Activated CD4-positive, alpha-beta T cell treated with anti-CD3 and anti-CD28 coated beads, Interleukin-2, amount 50 U/mL, for 1 hour (primary cell): ENCODE results near the gene RAB4B.
A peak's percentile ranks its signal among the peaks of the same experiment; 100 is the strongest.
"Not testable (repeated sequence)": the region's sequence is repeated elsewhere in the genome, so short reads cannot be mapped to it uniquely, and the experiment has no call there.

Experiments
- DNase-seq: peaks from one replicate; pipeline ENCODE4 v3.0.0-alpha.2; 2020

Gene RAB4B

DNA sequence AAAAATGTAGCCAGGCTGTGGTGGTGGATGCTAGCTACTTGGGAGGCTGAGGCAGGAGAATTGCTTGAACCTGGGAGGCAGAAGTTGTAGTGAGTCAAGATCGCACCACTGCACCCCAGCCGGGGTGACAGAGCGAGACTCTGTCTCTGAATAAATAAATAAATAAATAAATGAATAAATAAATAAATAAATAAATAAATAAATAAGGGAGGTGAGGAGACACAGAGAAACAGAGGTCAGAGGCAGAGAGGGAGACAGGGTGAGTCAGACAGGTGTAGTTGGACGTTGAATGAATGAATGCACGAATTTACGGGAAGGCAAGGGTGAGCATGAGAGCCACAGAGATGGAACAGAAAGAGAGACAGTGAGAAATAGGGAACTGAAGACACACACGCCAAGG lies 3.1 kb downstream of the RAB4B start:
- DNase-seq: no peak

DNA sequence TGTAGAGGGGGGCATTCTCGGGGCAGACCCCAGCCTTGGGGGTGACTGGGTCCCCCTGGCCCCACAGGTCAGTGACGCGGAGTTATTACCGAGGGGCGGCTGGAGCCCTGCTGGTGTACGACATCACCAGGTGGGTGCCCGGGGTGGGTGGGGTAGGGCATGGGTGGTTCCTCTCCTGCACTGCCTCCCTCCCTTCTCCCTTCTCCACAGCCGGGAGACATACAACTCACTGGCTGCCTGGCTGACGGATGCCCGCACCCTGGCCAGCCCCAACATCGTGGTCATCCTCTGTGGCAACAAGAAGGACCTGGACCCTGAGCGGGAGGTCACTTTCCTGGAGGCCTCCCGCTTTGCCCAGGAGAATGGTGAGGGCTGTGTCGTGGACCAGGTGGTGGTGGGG lies 5.7 kb downstream of the RAB4B start:
- no peak for DNase-seq

DNA sequence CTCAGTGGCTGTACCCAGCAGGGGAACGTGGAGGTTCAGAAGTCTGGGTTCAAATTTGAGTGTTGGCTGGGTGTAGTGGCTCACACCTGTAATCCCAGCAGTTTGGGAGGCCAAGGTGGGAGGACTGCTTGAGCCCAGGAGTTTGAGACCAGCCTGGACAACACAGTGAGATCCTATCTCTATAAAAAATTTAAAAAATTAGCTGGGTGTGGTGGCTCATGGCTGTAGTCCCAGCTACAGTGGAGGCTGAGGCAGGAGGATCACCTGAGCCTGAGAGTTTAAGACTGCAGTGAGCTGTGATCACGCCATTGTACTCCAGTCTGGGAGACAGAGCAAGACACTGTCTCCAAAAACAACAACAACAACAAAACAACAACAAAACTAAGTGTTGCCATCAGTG lies 6.1 kb downstream of the RAB4B start:
- DNase-seq: not testable (repeated sequence)

DNA sequence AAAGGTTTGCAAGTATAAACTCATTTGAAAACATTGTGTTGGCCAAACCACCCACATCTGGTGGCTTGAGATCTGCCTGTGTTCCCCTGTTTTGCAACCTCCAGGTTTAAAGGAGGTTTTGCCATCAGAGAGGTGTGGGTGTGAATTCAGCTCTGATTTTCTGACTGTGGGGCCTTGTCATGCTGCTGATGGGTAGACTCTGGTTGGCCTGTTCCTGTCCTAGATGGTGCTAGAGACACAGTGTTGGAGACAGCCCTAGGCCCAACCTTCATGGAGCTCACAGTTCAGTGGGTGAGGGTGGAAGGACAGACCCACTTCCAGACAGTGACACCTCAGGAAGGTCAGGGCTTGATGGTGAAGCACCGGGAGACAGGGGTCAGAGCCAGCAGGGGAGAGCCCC lies 7.5 kb downstream of the RAB4B start:
- no peak for DNase-seq

DNA sequence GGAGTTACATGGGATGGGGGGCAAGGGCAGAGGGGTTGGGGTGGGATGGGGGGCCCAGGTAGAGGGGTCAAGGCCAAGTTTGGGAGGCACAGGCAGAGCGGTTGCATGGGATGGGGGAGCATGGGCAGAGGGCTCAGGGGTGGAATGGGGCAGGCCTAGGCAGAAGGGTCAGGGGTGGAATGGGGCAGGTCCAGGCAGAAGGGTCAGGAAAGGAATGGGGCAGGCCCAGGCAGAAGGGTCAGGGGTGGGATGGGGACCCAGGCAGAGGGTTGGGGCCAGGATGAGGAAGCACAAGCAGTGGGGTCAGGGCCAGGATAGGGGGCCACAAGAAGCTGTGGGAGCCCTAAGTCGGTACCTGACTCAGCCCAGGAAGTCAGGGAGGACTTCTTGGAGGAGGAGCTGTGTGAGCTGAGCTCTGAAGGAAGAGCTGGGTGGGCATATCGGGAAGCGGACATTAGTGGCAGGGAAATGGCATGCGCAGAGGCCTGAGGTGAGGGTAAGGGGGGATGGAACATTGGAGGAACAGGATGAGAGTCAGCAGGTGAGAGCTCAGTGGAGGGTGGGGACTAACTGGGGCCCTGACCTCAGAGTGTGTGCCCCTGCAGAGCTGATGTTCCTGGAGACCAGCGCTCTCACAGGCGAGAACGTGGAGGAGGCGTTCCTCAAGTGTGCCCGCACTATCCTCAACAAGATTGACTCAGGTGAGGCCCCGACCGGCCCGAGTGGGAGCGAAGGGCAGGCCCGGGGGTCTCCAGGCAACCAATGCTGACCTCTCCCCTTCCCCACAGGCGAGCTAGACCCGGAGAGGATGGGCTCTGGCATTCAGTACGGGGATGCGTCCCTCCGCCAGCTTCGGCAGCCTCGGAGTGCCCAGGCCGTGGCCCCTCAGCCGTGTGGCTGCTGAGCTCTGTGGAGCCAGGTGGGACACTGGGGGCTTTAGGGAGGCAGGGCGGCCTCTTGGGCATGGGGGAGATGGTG lies 8.3 kb downstream of the RAB4B start:
- DNase-seq: no peak

DNA sequence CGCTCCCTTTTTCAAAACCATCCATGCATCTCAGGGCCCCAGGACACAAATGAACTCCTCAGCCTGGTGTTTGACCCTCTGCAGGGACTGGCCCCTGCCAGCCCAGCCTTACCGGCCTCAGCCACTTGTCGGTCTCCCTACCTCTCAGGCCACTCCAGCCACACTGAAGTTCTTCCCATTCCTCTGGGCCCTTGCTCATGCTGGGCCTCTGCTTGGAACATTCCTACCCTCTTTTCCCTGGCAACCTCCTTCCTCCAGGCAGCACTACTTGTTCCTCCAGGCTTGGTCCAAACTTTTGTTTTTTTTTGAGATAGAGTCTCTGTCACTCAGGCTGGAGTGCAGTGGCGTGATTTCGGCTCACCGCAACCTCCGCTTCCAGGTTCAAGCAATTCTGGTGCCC lies 13.3 kb downstream of the RAB4B start:
- no peak for DNase-seq

DNA sequence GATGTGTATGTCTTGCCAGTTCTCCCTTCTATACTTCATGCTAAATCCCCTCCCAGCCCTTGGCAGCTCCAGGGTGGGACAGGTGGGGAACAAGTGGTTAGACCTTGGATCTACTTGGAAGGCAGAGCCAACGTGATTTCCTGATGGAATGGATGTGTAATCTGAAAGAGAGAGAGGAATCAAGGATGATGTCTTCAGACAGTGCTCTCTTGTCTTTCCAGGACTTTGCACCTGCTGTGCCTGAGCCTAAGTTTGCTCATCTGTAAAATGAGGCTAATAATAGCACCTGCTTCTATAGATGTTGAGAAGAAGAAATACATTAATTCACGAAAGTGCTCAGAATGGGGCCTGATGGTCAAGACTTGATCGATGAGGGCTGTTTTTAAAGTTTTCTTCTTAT lies 13.9 kb downstream of the RAB4B start:
- DNase-seq: no peak

DNA sequence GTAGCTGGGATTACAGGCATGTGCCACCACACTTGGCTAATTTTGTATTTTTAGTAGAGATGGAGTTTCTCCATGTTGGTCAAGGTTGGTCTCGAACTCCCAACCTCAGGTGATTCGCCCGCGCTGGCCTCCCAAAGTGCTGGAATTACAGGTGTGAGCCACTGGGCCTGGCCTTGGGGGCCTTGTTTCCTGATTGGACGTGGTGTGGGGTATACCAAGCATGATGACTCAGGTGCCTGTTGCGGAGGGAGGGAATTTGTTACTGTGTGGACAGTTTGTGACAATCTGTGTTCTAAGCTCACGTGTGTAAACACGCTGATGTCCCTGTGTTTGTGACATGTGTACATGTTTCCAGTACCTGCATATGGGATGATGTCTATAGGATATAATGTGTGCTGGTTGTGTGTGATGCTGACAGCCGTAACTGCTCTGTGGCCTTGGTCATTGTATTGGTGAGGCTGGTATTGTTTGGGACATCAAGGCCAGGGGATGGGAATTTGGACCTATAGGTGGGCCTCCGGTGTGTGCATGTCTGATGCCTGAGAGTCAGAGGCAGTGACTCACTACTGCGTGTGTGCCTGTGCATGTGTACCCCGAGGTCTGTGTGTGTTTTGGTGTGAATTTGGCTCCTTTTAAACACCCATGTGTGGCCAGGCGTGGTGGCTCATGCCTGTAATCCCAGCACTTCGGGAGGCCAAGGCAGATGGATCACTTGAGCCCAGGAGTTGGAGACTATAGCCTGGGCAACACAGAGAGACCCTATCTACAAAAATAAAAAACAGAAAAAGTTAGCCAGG lies 19.3 kb downstream of the RAB4B start:
- DNase-seq: no peak

DNA sequence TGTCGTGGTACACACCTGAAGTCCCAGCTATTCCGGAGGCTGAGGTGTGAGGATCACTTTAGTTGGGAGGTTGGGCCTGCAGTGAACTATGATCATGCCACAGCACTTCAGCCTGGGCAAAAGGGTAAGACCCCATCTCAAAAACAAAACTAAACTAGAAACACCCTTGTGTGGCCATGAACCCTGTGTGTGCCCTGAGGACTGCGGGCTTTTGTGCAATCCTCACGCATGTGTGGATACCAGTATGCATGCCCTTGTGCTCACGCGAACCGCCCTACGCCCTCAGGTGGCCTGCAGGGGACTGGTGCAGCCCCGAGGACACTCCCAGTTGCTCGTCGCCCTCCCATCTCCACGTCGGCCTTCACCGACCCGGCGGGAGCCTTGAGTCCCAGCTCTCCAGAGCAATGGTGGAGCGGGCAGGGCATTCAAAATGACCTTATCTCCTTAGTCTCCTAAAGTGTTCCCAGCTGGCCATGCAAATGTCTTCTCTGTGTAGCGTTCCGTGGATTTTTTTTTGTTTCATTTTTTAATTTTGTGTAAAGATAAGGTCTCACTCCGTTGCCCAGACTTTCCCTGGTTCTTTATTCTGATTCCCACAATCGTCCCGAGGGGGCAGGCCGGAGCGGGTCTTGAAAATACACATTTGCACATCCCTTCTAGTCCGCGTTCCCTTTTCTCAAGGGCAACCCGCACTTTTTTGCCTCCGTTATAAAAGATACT lies 20.1 kb downstream of the RAB4B start:
- DNase-seq: peak; percentile 68

DNA sequence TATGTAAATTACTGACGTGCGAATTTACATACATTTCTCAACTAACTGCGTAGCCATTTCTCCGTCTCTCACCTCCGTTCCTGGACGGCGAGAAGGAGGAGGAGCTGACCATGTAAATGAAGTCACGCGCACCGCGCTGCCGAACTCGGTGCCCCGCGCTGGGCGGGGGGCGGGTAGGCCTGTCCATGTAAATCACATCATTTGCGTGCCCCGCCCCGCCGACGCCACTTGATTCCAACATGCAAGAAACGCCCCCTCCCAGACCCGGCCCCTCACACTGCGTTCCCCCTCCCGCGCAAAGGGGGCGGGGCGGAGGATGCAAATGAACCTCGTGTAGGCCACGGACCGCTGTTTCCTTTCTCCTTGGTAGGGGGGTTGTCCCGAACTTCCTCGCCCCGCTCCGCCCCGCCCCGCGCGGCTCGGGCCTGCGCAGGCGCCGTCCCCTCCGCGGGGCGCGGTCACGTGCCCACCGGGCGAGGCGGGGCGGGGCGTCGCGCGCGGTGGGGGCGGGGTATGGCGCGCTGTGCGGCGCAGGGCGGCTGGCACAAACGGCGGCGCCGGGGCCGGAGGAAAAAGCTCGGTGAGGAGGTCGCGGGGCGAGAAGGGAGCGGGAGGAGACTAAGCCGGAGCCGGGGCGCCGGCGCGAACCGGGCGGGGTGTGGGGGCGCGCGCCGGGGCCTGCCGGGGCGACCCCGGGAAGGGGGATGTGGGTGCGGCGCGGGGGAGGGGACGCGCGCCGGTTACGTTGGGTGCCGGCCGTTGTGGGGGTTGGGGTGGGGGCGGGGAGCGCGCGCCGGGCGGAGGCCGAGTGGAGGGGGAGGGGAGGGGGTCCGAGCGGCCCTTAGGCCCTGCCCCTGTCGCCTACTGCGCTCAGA lies 20.9 kb downstream of the RAB4B start, which contains the start of gene EGLN2:
Gene EGLN2 (plus strand): TSS at position 509 of the 875 bp plus-strand sequence. CDS start 1,382 bp downstream, outside the sequence.
- peak; percentile 100 for DNase-seq

DNA sequence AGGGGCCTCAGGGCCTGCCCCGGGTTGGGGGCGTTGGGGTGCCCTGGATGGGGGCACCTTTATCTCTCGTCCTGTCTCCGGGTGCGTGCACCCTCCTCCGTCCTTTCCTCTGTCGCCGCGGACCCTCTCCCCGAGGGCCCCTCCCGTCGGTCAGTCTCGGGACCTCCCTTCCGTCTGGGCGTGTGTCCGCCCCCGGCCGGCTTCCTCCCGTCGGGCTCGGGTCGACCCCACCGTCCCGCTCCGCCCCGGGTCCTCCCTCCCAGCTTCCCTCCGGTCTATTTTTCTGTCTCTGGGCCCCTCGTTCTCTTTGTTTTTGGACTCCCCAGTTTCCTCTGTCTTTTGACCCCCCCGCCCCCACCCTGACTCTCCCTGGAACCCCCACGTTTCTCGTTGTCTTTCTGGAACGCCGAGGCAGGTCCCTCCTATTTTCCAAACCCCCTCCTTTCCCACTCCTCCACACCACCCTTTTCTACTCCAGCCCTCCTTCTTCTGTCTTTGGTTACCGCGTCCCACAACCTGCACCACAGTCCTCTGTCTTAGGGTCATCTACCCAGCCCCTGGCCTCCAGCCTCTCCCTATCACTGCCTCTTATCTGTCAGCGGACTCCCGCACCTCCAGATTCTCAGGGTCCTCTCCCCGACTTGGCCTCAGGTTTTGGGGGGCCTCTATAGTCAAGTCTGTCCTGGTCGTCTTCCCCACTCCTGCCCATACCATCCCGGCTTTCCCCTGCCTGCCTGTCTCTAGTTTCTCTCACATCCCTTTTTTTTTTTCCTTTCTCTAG lies 21.7 kb downstream of the RAB4B start:
- DNase-seq: no peak

DNA sequence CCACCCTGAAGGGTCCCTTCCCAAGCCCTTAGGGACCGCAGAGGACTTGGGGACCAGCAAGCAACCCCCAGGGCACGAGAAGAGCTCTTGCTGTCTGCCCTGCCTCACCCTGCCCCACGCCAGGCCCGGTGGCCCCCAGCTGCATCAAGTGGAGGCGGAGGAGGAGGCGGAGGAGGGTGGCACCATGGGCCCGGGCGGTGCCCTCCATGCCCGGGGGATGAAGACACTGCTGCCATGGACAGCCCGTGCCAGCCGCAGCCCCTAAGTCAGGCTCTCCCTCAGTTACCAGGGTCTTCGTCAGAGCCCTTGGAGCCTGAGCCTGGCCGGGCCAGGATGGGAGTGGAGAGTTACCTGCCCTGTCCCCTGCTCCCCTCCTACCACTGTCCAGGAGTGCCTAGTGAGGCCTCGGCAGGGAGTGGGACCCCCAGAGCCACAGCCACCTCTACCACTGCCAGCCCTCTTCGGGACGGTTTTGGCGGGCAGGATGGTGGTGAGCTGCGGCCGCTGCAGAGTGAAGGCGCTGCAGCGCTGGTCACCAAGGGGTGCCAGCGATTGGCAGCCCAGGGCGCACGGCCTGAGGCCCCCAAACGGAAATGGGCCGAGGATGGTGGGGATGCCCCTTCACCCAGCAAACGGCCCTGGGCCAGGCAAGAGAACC lies 22.4 kb downstream of the RAB4B start:
- DNase-seq: no peak

DNA sequence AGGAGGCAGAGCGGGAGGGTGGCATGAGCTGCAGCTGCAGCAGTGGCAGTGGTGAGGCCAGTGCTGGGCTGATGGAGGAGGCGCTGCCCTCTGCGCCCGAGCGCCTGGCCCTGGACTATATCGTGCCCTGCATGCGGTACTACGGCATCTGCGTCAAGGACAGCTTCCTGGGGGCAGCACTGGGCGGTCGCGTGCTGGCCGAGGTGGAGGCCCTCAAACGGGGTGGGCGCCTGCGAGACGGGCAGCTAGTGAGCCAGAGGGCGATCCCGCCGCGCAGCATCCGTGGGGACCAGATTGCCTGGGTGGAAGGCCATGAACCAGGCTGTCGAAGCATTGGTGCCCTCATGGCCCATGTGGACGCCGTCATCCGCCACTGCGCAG lies 22.9 kb downstream of the RAB4B start:
- DNase-seq: no peak

DNA sequence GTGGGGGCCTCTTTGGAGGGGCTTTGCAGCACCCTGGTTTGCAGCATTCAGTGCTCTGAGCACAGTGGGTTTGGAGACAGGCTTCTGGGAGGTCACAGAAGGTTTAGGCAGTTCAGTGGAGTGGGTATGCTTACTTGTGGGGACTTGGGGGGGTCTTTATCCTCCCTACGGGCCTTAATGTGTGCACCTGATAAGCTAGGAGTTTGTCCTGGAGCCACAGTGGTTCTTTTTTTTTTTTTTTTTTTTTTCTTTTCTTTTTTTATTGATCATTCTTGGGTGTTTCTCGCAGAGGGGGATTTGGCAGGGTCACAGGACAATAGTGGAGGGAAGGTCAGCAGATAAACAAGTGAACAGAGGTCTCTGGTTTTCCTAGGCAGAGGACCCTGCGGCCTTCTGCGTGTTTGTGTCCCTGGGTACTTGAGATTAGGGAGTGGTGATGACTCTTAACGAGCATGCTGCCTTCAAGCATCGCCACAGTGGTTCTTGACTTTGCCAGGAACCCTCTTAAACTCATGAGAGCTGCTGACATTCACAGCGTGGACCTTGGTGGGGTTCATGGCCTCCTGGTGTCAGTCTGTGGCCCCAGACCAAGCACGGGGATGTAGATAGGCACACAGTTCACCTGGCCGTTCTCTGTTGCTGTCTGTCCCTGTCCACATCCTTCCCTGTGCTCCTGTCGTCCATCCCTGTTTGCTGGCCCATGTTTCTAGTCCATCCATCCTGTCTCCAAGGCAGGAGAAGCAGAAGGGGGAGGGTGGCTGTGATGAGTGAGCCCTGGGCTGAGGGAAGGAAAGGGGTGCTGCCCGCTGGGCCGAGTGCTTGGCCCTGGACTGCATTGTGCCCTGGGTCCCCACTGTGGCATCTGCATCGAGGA lies 23.6 kb downstream of the RAB4B start:
- no peak for DNase-seq

DNA sequence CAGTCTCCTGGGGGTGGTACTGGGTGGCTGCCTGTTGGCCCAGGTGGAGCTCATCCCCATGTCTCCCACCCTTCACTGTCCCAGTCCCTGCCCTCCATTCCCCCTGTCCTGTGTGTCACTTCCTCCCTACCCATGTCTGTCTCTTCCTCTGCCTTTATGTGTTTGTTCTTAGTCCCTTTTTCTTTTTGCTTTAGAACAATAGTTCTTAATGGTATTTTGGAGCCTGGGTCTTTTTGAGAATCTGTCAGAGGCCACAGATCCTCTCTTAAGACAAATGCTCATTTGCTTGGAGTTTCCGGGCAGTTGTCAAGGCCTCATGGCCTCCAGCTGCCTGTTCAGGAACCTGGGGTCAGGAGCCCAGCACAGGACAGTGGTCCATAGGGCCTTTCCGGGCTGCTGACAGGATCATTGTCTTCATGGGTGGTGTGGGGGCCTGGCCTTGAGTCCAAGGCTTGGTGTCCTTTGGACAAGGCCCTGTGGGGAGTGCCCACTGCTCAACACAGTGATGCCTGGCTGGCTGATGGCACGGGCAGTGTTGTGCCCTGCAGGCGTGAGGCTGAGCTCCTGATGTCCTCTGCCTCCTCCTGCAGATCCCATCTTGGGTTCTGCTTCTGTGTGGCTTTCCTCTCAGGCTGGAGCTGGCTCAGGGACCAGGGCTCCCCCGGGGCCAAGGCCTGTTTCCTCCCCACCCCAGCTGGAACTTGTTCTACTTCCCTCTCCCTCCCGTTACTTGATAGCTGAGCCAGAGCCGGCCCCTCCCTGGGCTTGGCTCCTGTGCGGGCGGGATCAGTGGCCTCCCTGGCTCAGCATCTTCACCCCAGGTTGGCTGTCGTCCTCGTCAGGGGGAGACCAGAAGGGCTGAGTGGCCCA lies 24.5 kb downstream of the RAB4B start:
- no peak for DNase-seq

DNA sequence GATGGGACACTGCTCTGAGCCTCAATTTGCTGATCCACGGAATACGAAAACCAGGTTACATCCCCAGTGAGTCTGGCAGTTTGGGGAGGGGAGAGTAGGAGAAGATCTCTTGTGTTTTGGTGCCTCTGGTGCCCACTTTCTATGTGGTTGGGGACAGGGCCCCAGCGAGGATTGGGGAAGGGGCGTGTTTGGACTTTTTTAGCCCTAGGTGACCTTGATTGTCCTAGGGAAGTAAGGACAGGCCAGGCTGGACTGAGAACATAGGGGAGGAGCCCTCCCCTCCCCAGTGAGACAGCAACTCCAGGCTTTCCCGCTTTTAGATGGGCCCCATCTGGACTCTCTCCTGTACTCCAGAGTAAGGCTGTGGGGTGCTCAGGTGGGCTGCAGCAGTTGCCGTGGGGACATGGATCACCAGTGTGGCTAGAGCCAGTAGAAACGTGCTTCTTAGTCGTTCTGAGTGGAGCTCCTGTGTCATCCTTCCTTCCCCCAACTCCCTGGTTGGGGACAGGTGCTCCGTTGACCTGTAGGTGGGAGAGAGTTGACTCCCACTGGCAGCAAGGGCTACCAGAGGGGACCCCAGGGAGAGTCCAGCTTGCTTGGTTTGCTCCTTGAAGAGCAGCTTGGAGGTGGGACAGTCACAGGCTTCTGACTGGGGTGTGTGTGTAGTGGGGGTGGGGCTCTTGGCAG lies 25.3 kb downstream of the RAB4B start:
- no peak for DNase-seq

DNA sequence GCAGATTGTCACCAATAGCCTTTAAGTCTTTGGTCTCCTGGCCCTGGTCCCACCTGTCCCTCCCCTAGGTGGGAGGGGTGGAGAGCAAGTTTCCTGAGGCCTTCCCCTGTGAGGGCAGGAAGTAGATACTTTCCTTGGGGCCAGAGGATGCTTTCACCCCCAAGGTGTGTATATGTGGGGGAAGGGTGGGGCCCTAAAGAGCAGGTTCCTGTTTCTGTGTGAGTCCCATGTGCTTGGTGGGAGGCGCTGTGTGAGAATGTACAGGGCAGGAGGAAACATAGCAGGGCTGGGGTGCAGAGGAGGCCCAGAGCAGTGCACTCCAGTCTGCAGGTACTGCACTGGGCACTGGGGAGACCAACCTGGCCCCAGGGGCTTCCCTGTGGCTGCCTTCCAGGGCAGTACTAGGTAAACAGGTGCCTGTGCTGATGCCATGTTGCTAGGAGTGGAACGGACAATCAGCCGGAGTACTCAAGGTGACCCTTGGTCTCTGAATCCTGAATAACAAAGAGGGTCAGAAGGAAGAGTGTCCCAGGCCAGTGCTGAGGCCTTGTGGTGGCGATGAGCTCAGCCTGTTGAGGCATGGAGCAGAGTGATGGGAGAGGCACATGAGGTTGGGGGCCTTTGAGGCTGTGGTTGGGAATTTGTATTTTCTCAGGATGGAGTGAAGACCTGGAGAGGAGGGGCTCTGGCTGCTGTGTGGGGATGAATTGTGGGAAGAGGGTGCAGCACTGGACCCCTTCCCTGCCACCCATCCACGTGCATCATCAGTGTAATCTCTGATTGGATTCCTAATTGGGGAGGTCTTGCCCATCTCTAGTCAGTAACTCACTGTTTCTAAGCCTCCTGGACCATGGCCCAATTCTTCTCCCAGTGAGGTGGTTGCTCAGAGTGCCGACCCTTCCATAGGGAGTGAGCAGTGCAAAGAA lies 26.1 kb downstream of the RAB4B start:
- DNase-seq: peak; percentile 56
